ENCODE results near the gene ENGASE. TPM values are rescaled to one million over a fixed set of nuclear protein-coding genes. Genes with fewer than 3 reads are reported as not detected.

Gene ENGASE
- total and polyA plus RNA-seq, 2 donors (not counting 1 experiment from before 2014, with no cell fraction given), result 92.1 to 122 TPM

- H3K4me1 ChIP-seq (ENCODE audit: control insufficient read depth in 2 of 2, insufficient read depth in 2 of 2, low read length in 2 of 2), result no peaks in the 10 kb centered on the region
- H3K9me3 ChIP-seq (ENCODE audit: control extremely low read depth in 1 of 3, control insufficient read depth in 2 of 3, insufficient read depth in 1 of 3, low read length in 2 of 3), result peaks cover 0 to 3% (median 0%) of the 10 kb centered on the region in 3 donors
- no peaks in the 10 kb centered on the region for H4K20me1 ChIP-seq (ENCODE audit: control insufficient read depth, insufficient read depth, low read length, poor library complexity, severe bottlenecking)
- ATAC-seq (ENCODE audit: low read depth), result no peak
- no peak overlapping the region for H3K9ac ChIP-seq (ENCODE audit: low read length)
- no peak overlapping the region for H2AFZ ChIP-seq (ENCODE audit: insufficient read depth, low read depth, low read length, poor library complexity, severe bottlenecking)
- DNase-seq, result no peak
- no peaks in the 10 kb centered on the region for H3K9me3 Mint-ChIP-seq (ENCODE audit: insufficient read depth)
- no peak overlapping the region for H3K4me3 ChIP-seq (ENCODE audit: control extremely low read depth in 1 of 5, extremely low read depth in 1 of 5, insufficient read depth in 1 of 5, low read depth in 2 of 5, low read length in 4 of 5)
- H3K4me2 ChIP-seq (replicated peaks; ENCODE audit: low read depth, low read length, poor library complexity, severe bottlenecking), result no peak overlapping the region
- H3K4me3 Mint-ChIP-seq, result no peak overlapping the region
- no peak overlapping the region for H3K27ac Mint-ChIP-seq
- CTCF ChIA-PET, result interaction anchor here (0.6 to 2.6 kb wide), 10 partner anchors 8 to 352 kb away, joined by 3 to 8 read pairs (median 4); no protein-coding TSS in a partner anchor
- WGBS (ENCODE audit: insufficient coverage), result 91% methylated on average over 12 of the region's 13 CpGs
- POLR2A ChIA-PET, result no interaction called here
- peaks cover 24% of the 10 kb centered on the region for H3K27me3 Mint-ChIP-seq
- intact Hi-C loops (cut with micrococcal nuclease), result loop anchor here (10.0 kb wide), 1 partner anchor 46 kb away; no protein-coding TSS in a partner anchor
- H3K27me3 ChIP-seq (replicated peaks in 1 of 4; ENCODE audit: control extremely low read depth in 1 of 4, control insufficient read depth in 3 of 4, insufficient read depth in 4 of 4, low read length in 3 of 4), result peaks cover 0 to 20% (median 0%) of the 10 kb centered on the region in 4 experiments
- H3K36me3 ChIP-seq (replicated peaks in 1 of 2; ENCODE audit: control extremely low read depth in 1 of 2, control insufficient read depth in 1 of 2, extremely low read depth in 1 of 2, insufficient read depth in 2 of 2, low read length in 1 of 2), result no peaks in the 10 kb centered on the region
- no peak overlapping the region for H3K27ac ChIP-seq (ENCODE audit: low read length in 2 of 2)
- H3K79me2 ChIP-seq (ENCODE audit: control insufficient read depth, insufficient read depth, low read length), result no peaks in the 10 kb centered on the region
- TF ChIP-seq CTCF (IDR thresholded peaks at IDR 0.05), result no peak
- TF ChIP-seq EZH2 (IDR thresholded peaks at IDR 0.05; ENCODE audit: borderline replicate concordance, insufficient read depth, low read depth, low read length, poor library complexity, severe bottlenecking), result no peak
- peaks cover 1% of the 10 kb centered on the region for H3K4me1 Mint-ChIP-seq
These were observed 33.5 kb upstream of the ENGASE start for GRCh38 chr17:79041041-79041570.

- ChIA-PET POLR2A (no interaction called here), CTCF (interaction anchor here (0.6 to 2.6 kb wide), 14 partner anchors 8 to 351 kb away, joined by 3 to 8 read pairs (median 4); no protein-coding TSS in a partner anchor)
- peaks cover 1% of the 10 kb centered on the region for H3K4me1 Mint-ChIP-seq
- Histone ChIP-seq H3K9ac (ENCODE audit: low read length) (no peak overlapping the region), H3K9me3 (ENCODE audit: control extremely low read depth in 1 of 3, control insufficient read depth in 2 of 3, insufficient read depth in 1 of 3, low read length in 2 of 3) (peaks cover 0 to 3% (median 0%) of the 10 kb centered on the region in 3 donors), H2AFZ (ENCODE audit: insufficient read depth, low read depth, low read length, poor library complexity, severe bottlenecking) (no peak overlapping the region), H3K27me3 (replicated peaks in 1 of 4; ENCODE audit: control extremely low read depth in 1 of 4, control insufficient read depth in 3 of 4, insufficient read depth in 4 of 4, low read length in 3 of 4) (peaks cover 0 to 23% (median 0%) of the 10 kb centered on the region in 4 experiments), H3K4me2 (replicated peaks; ENCODE audit: low read depth, low read length, poor library complexity, severe bottlenecking) (no peak overlapping the region), H3K79me2 (ENCODE audit: control insufficient read depth, insufficient read depth, low read length) (no peaks in the 10 kb centered on the region), H3K4me1 (ENCODE audit: control insufficient read depth in 2 of 2, insufficient read depth in 2 of 2, low read length in 2 of 2) (no peaks in the 10 kb centered on the region), H3K27ac (ENCODE audit: low read length in 2 of 2) (no peak overlapping the region), H3K36me3 (replicated peaks in 1 of 2; ENCODE audit: control extremely low read depth in 1 of 2, control insufficient read depth in 1 of 2, extremely low read depth in 1 of 2, insufficient read depth in 2 of 2, low read length in 1 of 2) (no peaks in the 10 kb centered on the region), H3K4me3 (ENCODE audit: control extremely low read depth in 1 of 5, extremely low read depth in 1 of 5, insufficient read depth in 1 of 5, low read depth in 2 of 5, low read length in 4 of 5) (no peak overlapping the region), H4K20me1 (ENCODE audit: control insufficient read depth, insufficient read depth, low read length, poor library complexity, severe bottlenecking) (no peaks in the 10 kb centered on the region)
- no peak for DNase-seq
- H3K27me3 Mint-ChIP-seq, result peaks cover 24% of the 10 kb centered on the region
- TF ChIP-seq CTCF (IDR thresholded peaks at IDR 0.05), result no peak
- no peak for TF ChIP-seq EZH2 (IDR thresholded peaks at IDR 0.05; ENCODE audit: borderline replicate concordance, insufficient read depth, low read depth, low read length, poor library complexity, severe bottlenecking)
- 94% methylated on average over 13 of the region's 29 CpGs for WGBS (ENCODE audit: insufficient coverage)
- no peak for ATAC-seq (ENCODE audit: low read depth)
- intact Hi-C loops (cut with micrococcal nuclease), result loop anchor here (10.0 kb wide), 1 partner anchor 47 kb away; no protein-coding TSS in a partner anchor
- no peak overlapping the region for H3K27ac Mint-ChIP-seq
- no peak overlapping the region for H3K4me3 Mint-ChIP-seq
- H3K9me3 Mint-ChIP-seq (ENCODE audit: insufficient read depth), result no peaks in the 10 kb centered on the region
These were observed 32.8 kb upstream of the ENGASE start for GRCh38 chr17:79041723-79042420.
